HepG2 (cell line): ENCODE results near the gene CSTF2. TPM values are rescaled to one million over a fixed set of nuclear protein-coding genes. Genes with fewer than 3 reads are reported as not detected.
A peak's percentile ranks its signal among the peaks of the same experiment; 100 is the strongest.

Experiments used
- CBX2 ChIP-seq, 2 experiments: fragments of 200-600 bp in 1 of 2; sonication (generic); formaldehyde crosslinking in 1 of 2; IDR thresholded peaks; 2 replicates each; pipeline versions ENCODE4 v1.7.0 to v1.8.1; 2018 to 2022; ENCODE audit warnings: low read depth in 2 of 2, low read length in 1 of 2, mild to moderate bottlenecking in 1 of 2, missing genetic modification reagents in 1 of 2
- ELF3 ChIP-seq: IDR thresholded peaks from 2 replicates; pipeline ENCODE4 v1.6.1; 2016; ENCODE audit warnings: missing genetic modification reagents, missing compliant biosample characterization
- GMEB1 ChIP-seq: sonication (generic); formaldehyde crosslinking; IDR thresholded peaks from 2 replicates; pipeline ENCODE4 v1.5.1; 2020; ENCODE audit warnings: missing genetic modification reagents, mild to moderate bottlenecking, borderline replicate concordance
- HINFP ChIP-seq: sonication (generic); formaldehyde crosslinking; IDR thresholded peaks from 2 replicates; pipeline ENCODE4 v1.4.0; 2020; ENCODE audit warnings: low read depth, mild to moderate bottlenecking, missing genetic modification reagents
- HNRNPUL1 ChIP-seq: fragments of 200-400 bp; formaldehyde crosslinking; IDR thresholded peaks from 2 replicates; pipeline ENCODE4 v1.6.1; 2017; ENCODE audit warnings: low read depth, mild to moderate bottlenecking, low read length, moderate library complexity
- JARID2 ChIP-seq: sonication (generic); formaldehyde crosslinking; IDR thresholded peaks from 2 replicates; pipeline ENCODE4 v1.8.1; 2023; ENCODE audit warnings: missing genetic modification reagents, inconsistent platforms; ENCODE audit not compliant: insufficient replicate concordance
- JDP2 ChIP-seq: sonication (generic); formaldehyde crosslinking; IDR thresholded peaks from 2 replicates; pipeline ENCODE4 v1.8.1; 2022; ENCODE audit warnings: missing genetic modification reagents, borderline replicate concordance
- KDM4B ChIP-seq: sonication (generic); formaldehyde crosslinking; IDR thresholded peaks from 2 replicates; pipeline ENCODE4 v1.4.0; 2020; ENCODE audit warnings: missing genetic modification reagents
- NFKBIZ ChIP-seq: IDR thresholded peaks from 2 replicates; pipeline ENCODE4 v1.6.1; 2018; ENCODE audit warnings: missing genetic modification reagents, missing compliant biosample characterization
- POLR2AphosphoS5 ChIP-seq: IDR thresholded peaks from 2 replicates; pipeline ENCODE4 v1.6.1; 2012; ENCODE audit warnings: low read depth, low read length
- PPARG ChIP-seq: conservative IDR thresholded peaks from 2 replicates; pipeline ENCODE4 v1.6.1; 2016; ENCODE audit warnings: missing biosample characterization, missing genetic modification reagents
- RCOR2 ChIP-seq: IDR thresholded peaks from 2 replicates; pipeline ENCODE4 v1.6.1; 2016; ENCODE audit warnings: missing biosample characterization, missing genetic modification reagents
- REPIN1 ChIP-seq: sonication (generic); formaldehyde crosslinking; IDR thresholded peaks from 2 replicates; pipeline ENCODE4 v1.8.0; 2022; ENCODE audit warnings: missing genetic modification reagents, low read depth, mild to moderate bottlenecking, borderline replicate concordance
- RFX5 ChIP-seq: IDR thresholded peaks from 2 replicates; pipeline ENCODE4 v1.6.1; 2011; ENCODE audit warnings: low read depth, low read length, improper control_type of control experiment
- WIZ ChIP-seq: sonication (generic); formaldehyde crosslinking; IDR thresholded peaks from 2 replicates; pipeline ENCODE4 v1.5.1; 2020; ENCODE audit warnings: mild to moderate bottlenecking, missing genetic modification reagents
- ZNF17 ChIP-seq: sonication (generic); formaldehyde crosslinking; IDR thresholded peaks from 2 replicates; pipeline ENCODE4 v1.5.0; 2020; ENCODE audit warnings: mild to moderate bottlenecking, missing genetic modification reagents
- ZNF18 ChIP-seq: sonication (generic); formaldehyde crosslinking; IDR thresholded peaks from 2 replicates; pipeline ENCODE4 v1.8.0; 2022; ENCODE audit warnings: mild to moderate bottlenecking, missing genetic modification reagents; ENCODE audit not compliant: insufficient replicate concordance
- ZNF672 ChIP-seq: sonication (generic); formaldehyde crosslinking; IDR thresholded peaks from 2 replicates; pipeline ENCODE4 v1.8.1; 2022; ENCODE audit warnings: missing genetic modification reagents
- ZNF749 ChIP-seq: sonication (generic); formaldehyde crosslinking; IDR thresholded peaks from 2 replicates; pipeline ENCODE4 v1.8.0; 2022; ENCODE audit warnings: mild to moderate bottlenecking, missing genetic modification reagents, moderate library complexity, borderline replicate concordance
- ZNF777 ChIP-seq: sonication (generic); formaldehyde crosslinking; IDR thresholded peaks from 2 replicates; pipeline ENCODE4 v1.4.0; 2020; ENCODE audit warnings: missing genetic modification reagents
- ZNF792 ChIP-seq: IDR thresholded peaks from 2 replicates; pipeline ENCODE4 v1.6.1; 2016
- ZSCAN25 ChIP-seq: sonication (generic); formaldehyde crosslinking; IDR thresholded peaks from 2 replicates; pipeline ENCODE4 v1.8.0; 2022; ENCODE audit warnings: mild to moderate bottlenecking, missing genetic modification reagents
- polyA plus RNA-seq, 8 experiments: library from polyadenylated mRNA; depleted of rRNA in 3 of 8; stranded (reverse) in 7 of 8; unstranded in 1 of 8; fragments of >200 nt; fragmentation: Illumina TruSeq in 4 of 8; extraction: Trizol in 4 of 8; gene quantifications; 2 replicates each; pipeline versions ENCODE4 v1.2.1 to v1.2.3, GENCODE V29; 2011 to 2016; ENCODE audit warnings: low read depth in 4 of 8, missing spikeins in 1 of 8, mixed read lengths in 1 of 8; ENCODE audit not compliant: insufficient read depth in 1 of 8
- total RNA-seq, 5 experiments: library from RNA; depleted of rRNA; stranded (reverse); fragments of >200 nt; fragmentation: Illumina TruSeq; extraction: Trizol; gene quantifications; 2 replicates each; pipeline ENCODE4 v1.2.3, GENCODE V29; 2016; ENCODE audit warnings: low read depth in 1 of 5
- TF ChIP-seq, protein P1 (sequence below): sonication (generic); formaldehyde crosslinking; IDR thresholded peaks from 2 replicates; pipeline ENCODE4 v1.4.0; 2020; ENCODE audit warnings: missing genetic modification reagents
- TF ChIP-seq, protein P2 (sequence below): sonication (generic); formaldehyde crosslinking; IDR thresholded peaks from 2 replicates; pipeline ENCODE4 v1.4.0; 2020; ENCODE audit warnings: missing genetic modification reagents
- TF ChIP-seq, protein P3 (sequence below): sonication (generic); formaldehyde crosslinking; IDR thresholded peaks from 2 replicates; pipeline ENCODE4 v1.8.1; 2023; ENCODE audit warnings: mild to moderate bottlenecking, missing genetic modification reagents, borderline replicate concordance

The CSTF2 gene
- total and polyA plus RNA-seq, 2 of the 13 experiments (the other 11 are each of a cell fraction or from before 2014, with no cell fraction given): 19.7 to 26.7 TPM

- TF ChIP-seq HINFP (CRISPR knock-in tag): no peak
- TF ChIP-seq CBX2 (IDR thresholded peaks at IDR 0.05; ENCODE audit: low read depth, low read length): no peak
- no peak for TF ChIP-seq CBX2 (CRISPR knock-in tag; IDR thresholded peaks at IDR 0.05; ENCODE audit: low read depth)
- TF ChIP-seq JARID2 (CRISPR knock-in tag): no peak
- no peak for TF ChIP-seq ZNF792
- no peak for TF ChIP-seq HNRNPUL1
- no peak for TF ChIP-seq GMEB1
- no peak for TF ChIP-seq NFKBIZ (CRISPR knock-in tag)
- no peak for TF ChIP-seq ZNF18 (CRISPR knock-in tag)
- TF ChIP-seq, protein P1, sequence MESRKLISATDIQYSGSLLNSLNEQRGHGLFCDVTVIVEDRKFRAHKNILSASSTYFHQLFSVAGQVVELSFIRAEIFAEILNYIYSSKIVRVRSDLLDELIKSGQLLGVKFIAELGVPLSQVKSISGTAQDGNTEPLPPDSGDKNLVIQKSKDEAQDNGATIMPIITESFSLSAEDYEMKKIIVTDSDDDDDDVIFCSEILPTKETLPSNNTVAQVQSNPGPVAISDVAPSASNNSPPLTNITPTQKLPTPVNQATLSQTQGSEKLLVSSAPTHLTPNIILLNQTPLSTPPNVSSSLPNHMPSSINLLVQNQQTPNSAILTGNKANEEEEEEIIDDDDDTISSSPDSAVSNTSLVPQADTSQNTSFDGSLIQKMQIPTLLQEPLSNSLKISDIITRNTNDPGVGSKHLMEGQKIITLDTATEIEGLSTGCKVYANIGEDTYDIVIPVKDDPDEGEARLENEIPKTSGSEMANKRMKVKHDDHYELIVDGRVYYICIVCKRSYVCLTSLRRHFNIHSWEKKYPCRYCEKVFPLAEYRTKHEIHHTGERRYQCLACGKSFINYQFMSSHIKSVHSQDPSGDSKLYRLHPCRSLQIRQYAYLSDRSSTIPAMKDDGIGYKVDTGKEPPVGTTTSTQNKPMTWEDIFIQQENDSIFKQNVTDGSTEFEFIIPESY (CRISPR knock-in tag): no peak
- no peak for TF ChIP-seq RCOR2
- no peak for TF ChIP-seq PPARG (CRISPR knock-in tag)
- TF ChIP-seq JDP2 (CRISPR knock-in tag): no peak
- no peak for TF ChIP-seq ZNF17 (CRISPR knock-in tag)
- TF ChIP-seq WIZ (CRISPR knock-in tag): no peak
- TF ChIP-seq ZNF749 (CRISPR knock-in tag): no peak
- no peak for TF ChIP-seq ZNF777 (CRISPR knock-in tag)
- no peak for TF ChIP-seq RFX5
- TF ChIP-seq ZNF672 (CRISPR knock-in tag): no peak
- TF ChIP-seq KDM4B (CRISPR knock-in tag): no peak
- no peak for TF ChIP-seq ZSCAN25
- TF ChIP-seq, protein P2, sequence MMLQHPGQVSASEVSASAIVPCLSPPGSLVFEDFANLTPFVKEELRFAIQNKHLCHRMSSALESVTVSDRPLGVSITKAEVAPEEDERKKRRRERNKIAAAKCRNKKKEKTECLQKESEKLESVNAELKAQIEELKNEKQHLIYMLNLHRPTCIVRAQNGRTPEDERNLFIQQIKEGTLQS (CRISPR knock-in tag): no peak
- TF ChIP-seq, protein P3, sequence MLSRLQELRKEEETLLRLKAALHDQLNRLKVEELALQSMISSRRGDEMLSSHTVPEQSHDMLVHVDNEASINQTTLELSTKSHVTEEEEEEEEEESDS (CRISPR knock-in tag): no peak
- no peak for TF ChIP-seq REPIN1 (CRISPR knock-in tag)
- no peak for TF ChIP-seq POLR2AphosphoS5
- TF ChIP-seq ELF3 (CRISPR knock-in tag): peak; percentile 44; the same call in 1 of the 2 replicates
Observed at GRCh38 chrX:100883654-100884053, 63.5 kb downstream of the CSTF2 start (continued).
